B cell (primary cell): Measurements from ENCODE around the gene HSBP1. TPM values are rescaled to one million over a fixed set of nuclear protein-coding genes. Genes with fewer than 3 reads are reported as not detected.

ENCODE experiments used
- ATAC-seq: fragments of 200-7000 bp; cut with Tn5 transposase; one replicate; pipeline ENCODE4 v1.10.0; 2021; ENCODE audit warnings: low read depth, mild to moderate bottlenecking, moderate number of reproducible peaks, moderate library complexity
- CTCF ChIA-PET: fragments of 350-600 bp; sonication (Branson Sonifier 250); formaldehyde crosslinking; loops from one replicate; lab custom pipeline; 2021; ENCODE audit warnings: antibody characterized with exemption, inconsistent platforms; lab: Charles Lee
- POLR2A ChIA-PET: fragments of 350-600 bp; sonication (Branson Sonifier 250); formaldehyde crosslinking; loops from one replicate; lab custom pipeline; 2021; ENCODE audit warnings: antibody characterized with exemption; lab: Charles Lee
- DNase-seq: peaks from one replicate; pipeline ENCODE4 v3.0.0; 2013
- H2AFZ ChIP-seq: 2 replicates; pipeline ENCODE4 v1.6.1; 2012; ENCODE audit warnings: mild to moderate bottlenecking, low read depth, low read length; ENCODE audit not compliant: insufficient read depth, poor library complexity, severe bottlenecking
- H3K27ac ChIP-seq, 2 donors: 1 replicate in 1 of 2; 2 replicates in 1 of 2; pipeline ENCODE4 v1.5.1; 2012 to 2013; ENCODE audit warnings: low read length in 2 of 2, mild to moderate bottlenecking in 2 of 2, moderate library complexity in 1 of 2
- H3K27me3 ChIP-seq, 4 experiments: fragments of 200-600 bp in 1 of 4; sonication (generic) in 1 of 4; replicated peaks in 1 of 4; 1 replicate in 2 of 4; 2 replicates in 2 of 4; pipeline versions ENCODE4 v1.6.1 to v1.7.0; 2013 to 2016; ENCODE audit warnings: low read length in 3 of 4, mild to moderate bottlenecking in 2 of 4, mixed read lengths in 1 of 4, moderate library complexity in 1 of 4; ENCODE audit not compliant: insufficient read depth in 4 of 4, control insufficient read depth in 3 of 4; ENCODE audit errors: control extremely low read depth in 1 of 4
- H3K36me3 ChIP-seq, 2 experiments: replicated peaks in 1 of 2; 1 replicate in 1 of 2; 2 replicates in 1 of 2; pipeline versions ENCODE4 v1.6.1 to v1.7.1; 2013; ENCODE audit warnings: low read length in 1 of 2; ENCODE audit not compliant: insufficient read depth in 2 of 2, control insufficient read depth in 1 of 2; ENCODE audit errors: control extremely low read depth in 1 of 2, extremely low read depth in 1 of 2
- H3K4me1 ChIP-seq, 2 donors: fragments of 200-600 bp in 1 of 2; sonication (generic) in 1 of 2; 1 replicate in 1 of 2; 2 replicates in 1 of 2; pipeline versions ENCODE4 v1.5.1 to v1.6.1; 2013 to 2017; ENCODE audit warnings: low read length in 2 of 2; ENCODE audit not compliant: control insufficient read depth in 2 of 2, insufficient read depth in 2 of 2
- H3K4me2 ChIP-seq: replicated peaks from 2 replicates; pipeline ENCODE3; 2012; ENCODE audit warnings: mild to moderate bottlenecking, low read depth, low read length; ENCODE audit not compliant: poor library complexity, severe bottlenecking
- H3K4me3 ChIP-seq, 5 experiments: fragments of 200-600 bp in 1 of 5; sonication (generic) in 1 of 5; 1 replicate in 3 of 5; 2 replicates in 2 of 5; pipeline versions ENCODE4 v1.5.1 to v1.7.0; 2011 to 2016; ENCODE audit warnings: low read length in 4 of 5, mild to moderate bottlenecking in 4 of 5, low read depth in 2 of 5, control low read depth in 1 of 5, moderate library complexity in 1 of 5; ENCODE audit not compliant: insufficient read depth in 1 of 5; ENCODE audit errors: control extremely low read depth in 1 of 5, extremely low read depth in 1 of 5
- H3K79me2 ChIP-seq: fragments of 200-600 bp; sonication (generic); one replicate; pipeline ENCODE4 v1.6.0; 2016; ENCODE audit warnings: low read length; ENCODE audit not compliant: control insufficient read depth, insufficient read depth
- H3K9ac ChIP-seq: fragments of 200-600 bp; sonication (generic); 2 replicates; pipeline ENCODE4 v1.6.1; 2017; ENCODE audit warnings: mild to moderate bottlenecking, low read length, moderate library complexity
- H3K9me3 ChIP-seq, 3 donors: one replicate each; pipeline versions ENCODE4 v1.6.1 to v1.7.1; 2013; ENCODE audit warnings: low read length in 2 of 3; ENCODE audit not compliant: control insufficient read depth in 2 of 3, insufficient read depth in 1 of 3; ENCODE audit errors: control extremely low read depth in 1 of 3
- H4K20me1 ChIP-seq: 2 replicates; pipeline ENCODE4 v1.6.0; 2012; ENCODE audit warnings: mild to moderate bottlenecking, low read length; ENCODE audit not compliant: insufficient read depth, control insufficient read depth, poor library complexity, severe bottlenecking
- H3K27ac Mint-ChIP-seq: one replicate; pipeline ENCODE4 v1.8.0; 2021; ENCODE audit warnings: mixed read lengths
- H3K27me3 Mint-ChIP-seq: one replicate; pipeline ENCODE4 v1.8.0; 2021; ENCODE audit warnings: mixed read lengths
- H3K4me1 Mint-ChIP-seq: one replicate; pipeline ENCODE4 v1.8.0; 2021; ENCODE audit warnings: mixed read lengths
- H3K4me3 Mint-ChIP-seq: one replicate; pipeline ENCODE4 v1.8.0; 2021; ENCODE audit warnings: mixed read lengths
- H3K9me3 Mint-ChIP-seq: one replicate; pipeline ENCODE4 v1.8.0; 2022; ENCODE audit warnings: mixed read lengths; ENCODE audit not compliant: insufficient read depth
- EZH2 ChIP-seq: IDR thresholded peaks from 2 replicates; pipeline ENCODE4 v1.6.1; 2012; ENCODE audit warnings: borderline replicate concordance, low read depth, mild to moderate bottlenecking, moderate library complexity, low read length; ENCODE audit not compliant: insufficient read depth, poor library complexity, severe bottlenecking
- WGBS: methylation state at CpG from one replicate; pipeline ENCODE4 v1.1.5; 2013; ENCODE audit warnings: missing lambda C conversion rate; ENCODE audit not compliant: insufficient coverage; 5-methylcytosine and 5-hydroxymethylcytosine counted together
- intact Hi-C: fragments of 100-400 bp; cut with micrococcal nuclease; formaldehyde crosslinking; loops from one replicate; pipeline ENCODE4 v1.10.0; 2022
- polyA plus RNA-seq: library from polyadenylated mRNA; depleted of rRNA; stranded (reverse); fragments of >200 nt; gene quantifications from 2 replicates; pipeline ENCODE4 v1.2.3, GENCODE V29; 2012
- total RNA-seq, 2 donors: library from RNA; stranded (reverse); fragments of 120-200 nt in 1 of 2; gene quantifications; 1 replicate in 1 of 2; 2 replicates in 1 of 2; pipeline versions ENCODE4 v1.2.3 to v1.2.4, GENCODE V29; 2013 to 2022
- TF ChIP-seq, protein P1 (sequence below): fragments of 200-600 bp; IDR thresholded peaks from one replicate; pipeline ENCODE4 v1.8.0; 2022; ENCODE audit warnings: antibody characterized with exemption, mild to moderate bottlenecking

Gene HSBP1
- total and polyA plus RNA-seq, 2 donors (not counting 1 experiment from before 2014, with no cell fraction given), result 4.8 to 39.6 TPM

DNA sequence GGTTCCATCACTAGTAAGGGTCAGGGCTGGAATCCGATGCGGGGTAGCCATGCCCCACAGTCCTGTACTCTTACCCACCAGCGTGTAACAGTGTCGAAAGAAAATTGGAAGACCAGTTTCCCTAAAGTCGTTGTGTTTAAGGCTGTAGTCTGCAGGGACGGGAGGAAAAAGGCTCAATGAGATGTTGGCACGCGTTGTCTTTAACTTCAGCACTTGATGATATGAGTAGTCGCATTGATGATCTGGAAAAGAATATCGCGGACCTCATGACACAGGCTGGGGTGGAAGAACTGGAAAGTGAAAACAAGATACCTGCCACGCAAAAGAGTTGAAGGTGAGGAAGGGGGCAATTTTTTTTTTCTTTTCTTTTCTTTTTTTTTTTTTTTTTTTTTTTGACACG, 1.3 kb downstream of the HSBP1 start:
- Histone ChIP-seq H3K79me2 (peaks cover 43% of the 10 kb centered on the region), H3K4me1 (peaks cover 45 to 50% of the 10 kb centered on the region in 2 donors), H3K27me3 (no peaks in the 10 kb centered on the region), H4K20me1 (peaks cover 14% of the 10 kb centered on the region), H3K4me3 (peak overlapping the region; percentile 62 to 93 (median 83)), H3K4me2 (peak overlapping the region; percentile 92), H3K27ac (peak overlapping the region in 1 of 2 donors; percentile 91), H3K36me3 (peaks cover 2 to 26% of the 10 kb centered on the region in 2 experiments), H3K9me3 (peaks cover 0 to 11% (median 0%) of the 10 kb centered on the region in 3 donors), H2AFZ (peak overlapping the region; percentile 99), H3K9ac (peak overlapping the region; percentile 94)
- TF ChIP-seq, protein P1, sequence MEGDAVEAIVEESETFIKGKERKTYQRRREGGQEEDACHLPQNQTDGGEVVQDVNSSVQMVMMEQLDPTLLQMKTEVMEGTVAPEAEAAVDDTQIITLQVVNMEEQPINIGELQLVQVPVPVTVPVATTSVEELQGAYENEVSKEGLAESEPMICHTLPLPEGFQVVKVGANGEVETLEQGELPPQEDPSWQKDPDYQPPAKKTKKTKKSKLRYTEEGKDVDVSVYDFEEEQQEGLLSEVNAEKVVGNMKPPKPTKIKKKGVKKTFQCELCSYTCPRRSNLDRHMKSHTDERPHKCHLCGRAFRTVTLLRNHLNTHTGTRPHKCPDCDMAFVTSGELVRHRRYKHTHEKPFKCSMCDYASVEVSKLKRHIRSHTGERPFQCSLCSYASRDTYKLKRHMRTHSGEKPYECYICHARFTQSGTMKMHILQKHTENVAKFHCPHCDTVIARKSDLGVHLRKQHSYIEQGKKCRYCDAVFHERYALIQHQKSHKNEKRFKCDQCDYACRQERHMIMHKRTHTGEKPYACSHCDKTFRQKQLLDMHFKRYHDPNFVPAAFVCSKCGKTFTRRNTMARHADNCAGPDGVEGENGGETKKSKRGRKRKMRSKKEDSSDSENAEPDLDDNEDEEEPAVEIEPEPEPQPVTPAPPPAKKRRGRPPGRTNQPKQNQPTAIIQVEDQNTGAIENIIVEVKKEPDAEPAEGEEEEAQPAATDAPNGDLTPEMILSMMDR, result no peak
- no peak for TF ChIP-seq EZH2
- intact Hi-C loops, result loop anchor here (5.0 to 10.0 kb wide), 3 partner anchors 64 to 1218 kb away; partner anchors contain the start of genes KIAA0513 and MEAK7
- Mint-ChIP-seq H3K9me3 (peaks cover 2% of the 10 kb centered on the region), H3K27me3 (no peaks in the 10 kb centered on the region), H3K27ac (peak overlapping the region; percentile 94), H3K4me1 (peaks cover 57% of the 10 kb centered on the region), H3K4me3 (peak overlapping the region; percentile 97)
- ChIA-PET POLR2A (no interaction called here), CTCF (interaction anchor here (2.0 kb wide), 1 partner anchor 16 kb away, joined by 11 read pairs; no protein-coding TSS in a partner anchor)
- no peak for ATAC-seq
- 97% methylated on average over 4 of the region's 13 CpGs for WGBS
- no peak for DNase-seq

DNA sequence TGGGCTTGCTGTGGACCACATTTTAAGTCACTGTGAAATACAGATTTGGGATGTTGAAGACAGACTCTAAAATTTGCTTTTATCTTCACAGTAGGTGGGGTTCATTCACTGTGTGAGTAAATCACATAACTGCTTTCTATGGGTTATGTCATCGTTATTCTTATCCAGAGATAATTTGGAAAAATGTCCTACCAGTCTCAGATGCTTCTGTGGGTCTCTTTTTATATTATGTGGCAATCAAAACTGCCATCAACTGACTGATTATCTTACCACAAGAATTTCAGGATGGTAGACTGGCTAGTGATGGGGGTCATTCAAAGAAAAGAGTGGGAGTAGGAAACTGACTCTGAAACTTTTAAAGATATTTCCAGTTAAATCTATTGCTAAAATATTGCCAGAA, 3.1 kb downstream of the HSBP1 start:
- Histone ChIP-seq H3K27me3 (no peaks in the 10 kb centered on the region), H3K9me3 (peaks cover 0 to 11% (median 0%) of the 10 kb centered on the region in 3 donors), H2AFZ (no peak overlapping the region), H3K4me2 (no peak overlapping the region), H4K20me1 (peaks cover 14% of the 10 kb centered on the region), H3K4me1 (peaks cover 27 to 35% of the 10 kb centered on the region in 2 donors), H3K4me3 (no peak overlapping the region), H3K27ac (no peak overlapping the region), H3K9ac (no peak overlapping the region), H3K36me3 (peaks cover 2 to 26% of the 10 kb centered on the region in 2 experiments), H3K79me2 (peaks cover 31% of the 10 kb centered on the region)
- CTCF ChIA-PET, result interaction anchor here (0.9 kb wide), 1 partner anchor 14 kb away, joined by 3 read pairs; no protein-coding TSS in a partner anchor
- Mint-ChIP-seq H3K4me3 (no peak overlapping the region), H3K4me1 (peaks cover 45% of the 10 kb centered on the region), H3K27me3 (no peaks in the 10 kb centered on the region), H3K27ac (no peak overlapping the region), H3K9me3 (peaks cover 2% of the 10 kb centered on the region)
- intact Hi-C loops, result no loop called here
- no peak for ATAC-seq
- POLR2A ChIA-PET, result no interaction called here
- no CpG with 5 or more reads among the region's 1 CpG for WGBS
- DNase-seq, result no peak
- TF ChIP-seq, protein P1, result no peak
- no peak for TF ChIP-seq EZH2
